Right lobe of liver (tissue), 6 donors: ENCODE results near the gene ALDH18A1. TPM values are rescaled to one million over a fixed set of nuclear protein-coding genes. Genes with fewer than 3 reads are reported as not detected.

ENCODE experiments used
- ATAC-seq, 4 donors: fragments of 200-7000 bp; cut with Tn5 transposase; one replicate each; pipeline ENCODE4 v1.9.1; 2020; ENCODE audit warnings: mild to moderate bottlenecking in 4 of 4, moderate library complexity in 4 of 4
- DNase-seq, 3 donors: peaks; one replicate each; pipeline ENCODE4 v3.0.0-alpha.2; 2020
- H3K27ac ChIP-seq, 3 donors: fragments of 200-600 bp; one replicate each; pipeline ENCODE4 v1.8.0; 2022
- H3K27me3 ChIP-seq, 2 donors: fragments of 200-600 bp; one replicate each; pipeline ENCODE4 v1.8.0; 2022
- H3K36me3 ChIP-seq, 4 donors: fragments of 200-600 bp; sonication (generic) in 1 of 4; one replicate each; pipeline versions ENCODE4 v1.5.1 to v1.8.0; 2017 to 2022; ENCODE audit warnings: control low read depth in 1 of 4
- H3K4me1 ChIP-seq, 4 donors: fragments of 200-600 bp; sonication (generic) in 1 of 4; one replicate each; pipeline versions ENCODE4 v1.5.1 to v1.8.0; 2017 to 2022; ENCODE audit warnings: control low read depth in 1 of 4
- H3K4me3 ChIP-seq, 3 donors: fragments of 200-600 bp; one replicate each; pipeline ENCODE4 v1.8.0; 2022
- H3K9me3 ChIP-seq, 4 donors: fragments of 200-600 bp; sonication (generic) in 1 of 4; one replicate each; pipeline versions ENCODE4 v1.5.1 to v1.8.0; 2017 to 2022; ENCODE audit warnings: control low read depth in 1 of 4
- POLR2A ChIP-seq: fragments of 450-650 bp; IDR thresholded peaks from one replicate; pipeline ENCODE4 v1.6.1; 2017; ENCODE audit warnings: antibody characterized with exemption, mild to moderate bottlenecking
- WGBS: methylation state at CpG from one replicate; pipeline ENCODE4 v1.1.6; 2018; ENCODE audit warnings: low coverage, low lambda C conversion rate; ENCODE audit not compliant: insufficient coverage; ENCODE audit errors: missing lambda C conversion rate; 5-methylcytosine and 5-hydroxymethylcytosine counted together
- intact Hi-C, 2 donors: fragments of 100-400 bp; cut with DNase I; formaldehyde crosslinking; loops; one replicate each; pipeline versions ENCODE4 v1.11.2 to v1.14.1; 2022
- total RNA-seq, 6 experiments: library from RNA; depleted of rRNA in 2 of 6; stranded (reverse); fragments of >200 nt in 2 of 6; fragmentation: NEBNext Ultra II Directional in 3 of 6; extraction: Animal tissue kit (Norgen Biotek cat#: 25700) in 3 of 6; gene quantifications; one replicate each; pipeline versions ENCODE4 v1.1.0 to v1.2.4, GENCODE V29; 2016 to 2023
- TF ChIP-seq, protein P1 (sequence below), 4 donors: fragments of 200-600 bp in 3 of 4; fragments of 450-650 bp in 1 of 4; IDR thresholded peaks; one replicate each; pipeline versions ENCODE4 v1.5.1 to v1.8.0; 2016 to 2022; ENCODE audit warnings: antibody characterized with exemption in 4 of 4, mild to moderate bottlenecking in 2 of 4
- donor health status: DM: no; HTN: yes; CAD: no.
- donor health status: DM: no; HTN: no; CAD: no.
- donor health status: DM: no; HTN: no; CAD: no.
- donor health status: DM: no; HTN: yes; CAD: no.
- donor health status: DM: no; HTN: yes; CAD: no.

The ALDH18A1 gene
- total RNA-seq, 6 experiments from 2014 or later: 28.4 to 41.2 (median 34.4) TPM

GRCh38 chr10:95663496-95663895, 7.0 kb upstream of the ALDH18A1 start:
- intact Hi-C loops: no loop called here
- no peak for TF ChIP-seq POLR2A
- TF ChIP-seq, protein P1, sequence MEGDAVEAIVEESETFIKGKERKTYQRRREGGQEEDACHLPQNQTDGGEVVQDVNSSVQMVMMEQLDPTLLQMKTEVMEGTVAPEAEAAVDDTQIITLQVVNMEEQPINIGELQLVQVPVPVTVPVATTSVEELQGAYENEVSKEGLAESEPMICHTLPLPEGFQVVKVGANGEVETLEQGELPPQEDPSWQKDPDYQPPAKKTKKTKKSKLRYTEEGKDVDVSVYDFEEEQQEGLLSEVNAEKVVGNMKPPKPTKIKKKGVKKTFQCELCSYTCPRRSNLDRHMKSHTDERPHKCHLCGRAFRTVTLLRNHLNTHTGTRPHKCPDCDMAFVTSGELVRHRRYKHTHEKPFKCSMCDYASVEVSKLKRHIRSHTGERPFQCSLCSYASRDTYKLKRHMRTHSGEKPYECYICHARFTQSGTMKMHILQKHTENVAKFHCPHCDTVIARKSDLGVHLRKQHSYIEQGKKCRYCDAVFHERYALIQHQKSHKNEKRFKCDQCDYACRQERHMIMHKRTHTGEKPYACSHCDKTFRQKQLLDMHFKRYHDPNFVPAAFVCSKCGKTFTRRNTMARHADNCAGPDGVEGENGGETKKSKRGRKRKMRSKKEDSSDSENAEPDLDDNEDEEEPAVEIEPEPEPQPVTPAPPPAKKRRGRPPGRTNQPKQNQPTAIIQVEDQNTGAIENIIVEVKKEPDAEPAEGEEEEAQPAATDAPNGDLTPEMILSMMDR (IDR thresholded peaks at IDR 0.05): no peak
- DNase-seq (peak in 1 of 3 donors; percentile 64), ATAC-seq (peak; percentile 39 to 78 (median 76))
- Histone ChIP-seq H3K27me3 (no peaks in the 10 kb centered on the region), H3K4me1 (peaks cover 0 to 32% (median 8%) of the 10 kb centered on the region in 4 donors), H3K27ac (peak overlapping the region in 2 of 3 donors; percentile 82 to 92), H3K36me3 (no peaks in the 10 kb centered on the region), H3K9me3 (no peaks in the 10 kb centered on the region), H3K4me3 (no peak overlapping the region)
- 0% methylated on average over 1 of the region's 1 CpG for WGBS

GRCh38 chr10:95661818-95662217, 5.3 kb upstream of the ALDH18A1 start:
- DNase-seq (no peak), ATAC-seq (peak; percentile 72 to 88 (median 80))
- Histone ChIP-seq H3K4me1 (peaks cover 0 to 37% (median 8%) of the 10 kb centered on the region in 4 donors), H3K4me3 (no peak overlapping the region), H3K27me3 (no peaks in the 10 kb centered on the region), H3K27ac (peak overlapping the region in 2 of 3 donors; percentile 82 to 92), H3K9me3 (no peaks in the 10 kb centered on the region), H3K36me3 (no peaks in the 10 kb centered on the region)
- intact Hi-C loops: no loop called here
- 5% methylated on average over 1 of the region's 1 CpG for WGBS
- TF ChIP-seq POLR2A: no peak
- TF ChIP-seq, protein P1 (IDR thresholded peaks at IDR 0.05): no peak

GRCh38 chr10:95660283-95660682, 3.8 kb upstream of the ALDH18A1 start:
- intact Hi-C loops: no loop called here
- ATAC-seq: no peak

DNA sequence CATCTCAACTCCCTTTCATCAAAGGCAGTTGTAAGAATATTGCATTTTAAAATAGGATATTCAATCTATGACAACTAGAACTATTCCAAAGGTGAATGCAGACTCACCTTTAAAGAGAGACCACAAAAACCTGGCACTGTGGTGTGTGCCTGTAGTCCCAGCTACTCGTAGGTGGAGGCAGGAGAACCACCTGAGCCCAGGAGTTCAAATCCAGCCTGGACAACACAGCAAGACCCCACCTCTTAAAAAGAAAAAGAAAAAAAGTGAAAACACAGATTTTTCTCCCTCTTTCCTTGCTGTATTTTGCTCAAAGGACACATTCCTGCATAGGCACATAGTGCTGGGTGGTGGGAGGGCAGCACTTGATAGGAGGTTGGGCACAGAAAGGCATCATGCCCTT, 739 bp upstream of the ALDH18A1 start:
- Histone ChIP-seq H3K27me3 (no peaks in the 10 kb centered on the region), H3K36me3 (peaks cover 0 to 9% (median 2%) of the 10 kb centered on the region in 4 donors), H3K4me3 (peak overlapping the region; percentile 95 to 98 (median 98)), H3K9me3 (no peaks in the 10 kb centered on the region), H3K27ac (no peak overlapping the region), H3K4me1 (peaks cover 0 to 19% (median 5%) of the 10 kb centered on the region in 4 donors)
- TF ChIP-seq, protein P1 (IDR thresholded peaks at IDR 0.05): no peak
- TF ChIP-seq POLR2A: no peak
- ATAC-seq (no peak), DNase-seq (no peak)
- WGBS: 0% methylated on average over 1 of the region's 1 CpG
- intact Hi-C loops: no loop called here

More at GRCh38 chr10:95660283-95660682, 3.8 kb upstream of the ALDH18A1 start:
- no peak overlapping the region for H3K4me3 ChIP-seq
- no peaks in the 10 kb centered on the region for H3K36me3 ChIP-seq
- H3K4me1 ChIP-seq: peaks cover 0 to 37% (median 8%) of the 10 kb centered on the region in 4 donors
- H3K27ac ChIP-seq: no peak overlapping the region
- no peak for DNase-seq
- no peaks in the 10 kb centered on the region for H3K9me3 ChIP-seq
- TF ChIP-seq POLR2A: no peak
- TF ChIP-seq, protein P1 (IDR thresholded peaks at IDR 0.05): no peak
- H3K27me3 ChIP-seq: no peaks in the 10 kb centered on the region
